A549 (cell line): Measurements from ENCODE around the gene ATN1.

Experiments used
- BHLHE40 ChIP-seq: IDR thresholded peaks from 2 replicates; pipeline ENCODE4 v1.6.1; 2012; ENCODE audit warnings: low read depth, low read length, inconsistent platforms
- CTCF ChIP-seq: fragments of >200 bp; sonication (Bioruptor Twin); formaldehyde crosslinking; IDR thresholded peaks from 3 replicates; pipeline ENCODE4 v1.5.1; 2016
- PBX3 ChIP-seq: IDR thresholded peaks from 2 replicates; pipeline ENCODE4 v1.6.1; 2012
- POLR2A ChIP-seq: IDR thresholded peaks from 2 replicates; pipeline ENCODE4 v1.6.1; 2012; ENCODE audit warnings: mild to moderate bottlenecking, low read length
- REST ChIP-seq: fragments of 200-600 bp; sonication (generic); IDR thresholded peaks from 2 replicates; pipeline ENCODE4 v1.6.1; 2016; ENCODE audit warnings: antibody characterized with exemption, mild to moderate bottlenecking, moderate library complexity

- TF ChIP-seq CTCF = no peak
- TF ChIP-seq POLR2A = 0 out of 2 replicates have a peak, but pooled peaks have one; percentile 33
- no peak for TF ChIP-seq REST
- no peak for TF ChIP-seq PBX3
- TF ChIP-seq BHLHE40 = no peak
Measured at GRCh38 chr12:6970096-6970527, 42.4 kb downstream of the ATN1 start.
